ENCODE results near the gene GAB4.

GAB4 gene, protein sequence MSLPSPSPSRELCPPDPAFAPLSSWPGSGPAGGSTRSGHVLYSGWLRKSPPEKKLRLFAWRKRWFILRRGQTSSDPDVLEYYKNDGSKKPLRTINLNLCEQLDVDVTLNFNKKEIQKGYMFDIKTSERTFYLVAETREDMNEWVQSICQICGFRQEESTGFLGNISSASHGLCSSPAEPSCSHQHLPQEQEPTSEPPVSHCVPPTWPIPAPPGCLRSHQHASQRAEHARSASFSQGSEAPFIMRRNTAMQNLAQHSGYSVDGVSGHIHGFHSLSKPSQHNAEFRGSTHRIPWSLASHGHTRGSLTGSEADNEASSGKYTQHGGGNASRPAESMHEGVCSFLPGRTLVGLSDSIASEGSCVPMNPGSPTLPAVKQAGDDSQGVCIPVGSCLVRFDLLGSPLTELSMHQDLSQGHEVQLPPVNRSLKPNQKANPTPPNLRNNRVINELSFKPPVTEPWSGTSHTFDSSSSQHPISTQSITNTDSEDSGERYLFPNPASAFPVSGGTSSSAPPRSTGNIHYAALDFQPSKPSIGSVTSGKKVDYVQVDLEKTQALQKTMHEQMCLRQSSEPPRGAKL

DNA sequence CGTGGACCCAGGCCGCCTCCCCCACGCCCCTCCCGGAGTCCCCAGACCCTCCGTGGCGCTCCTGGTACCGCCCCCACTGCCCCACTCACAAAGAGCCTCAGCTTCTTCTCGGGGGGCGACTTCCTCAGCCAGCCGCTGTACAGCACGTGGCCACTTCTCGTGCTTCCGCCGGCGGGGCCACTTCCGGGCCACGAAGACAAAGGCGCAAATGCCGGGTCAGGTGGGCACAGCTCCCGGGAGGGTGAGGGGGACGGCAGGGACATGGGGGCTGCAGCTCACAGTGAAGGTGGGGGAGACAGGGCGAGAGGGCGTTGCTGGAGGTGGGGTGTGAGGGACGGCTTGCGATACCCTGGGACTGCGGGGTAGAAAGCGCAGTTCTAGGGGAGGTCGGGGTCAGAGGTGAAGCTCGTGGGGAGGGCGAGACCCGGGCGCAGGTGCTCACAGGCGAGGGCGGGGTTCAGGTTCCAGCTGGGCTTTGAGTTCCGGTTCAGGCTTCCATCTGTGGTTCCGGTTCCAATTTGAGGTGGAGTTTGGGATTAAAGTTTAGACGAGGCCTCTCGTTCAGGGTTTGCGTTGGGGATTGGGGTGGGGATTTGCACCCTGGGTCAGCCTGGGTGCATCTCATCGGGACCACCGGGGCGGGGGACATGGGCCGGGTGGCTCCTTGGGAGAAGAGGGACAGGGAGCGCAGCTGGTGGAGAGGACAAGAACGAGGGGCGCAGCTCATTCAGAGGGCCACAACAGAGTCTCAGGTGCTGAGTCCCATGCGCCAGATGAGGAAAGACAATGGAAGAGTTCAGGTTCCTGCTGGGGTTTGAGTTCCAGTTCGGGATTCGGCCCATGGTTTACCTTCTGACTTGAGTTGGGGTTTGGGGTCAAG is at the start of gene GAB4:
Gene GAB4, minus strand, starts transcription at position 371 of the 880 bp plus-strand sequence. Its CDS starts 108 bp downstream, at position 263.
- H3K4me3 ChIP-seq (ENCODE audit: low read depth, low read length), result no peak within 1 kb of the TSS
- DNase-seq (ENCODE audit: low read depth), result no peak
- TF ChIP-seq, protein P1, sequence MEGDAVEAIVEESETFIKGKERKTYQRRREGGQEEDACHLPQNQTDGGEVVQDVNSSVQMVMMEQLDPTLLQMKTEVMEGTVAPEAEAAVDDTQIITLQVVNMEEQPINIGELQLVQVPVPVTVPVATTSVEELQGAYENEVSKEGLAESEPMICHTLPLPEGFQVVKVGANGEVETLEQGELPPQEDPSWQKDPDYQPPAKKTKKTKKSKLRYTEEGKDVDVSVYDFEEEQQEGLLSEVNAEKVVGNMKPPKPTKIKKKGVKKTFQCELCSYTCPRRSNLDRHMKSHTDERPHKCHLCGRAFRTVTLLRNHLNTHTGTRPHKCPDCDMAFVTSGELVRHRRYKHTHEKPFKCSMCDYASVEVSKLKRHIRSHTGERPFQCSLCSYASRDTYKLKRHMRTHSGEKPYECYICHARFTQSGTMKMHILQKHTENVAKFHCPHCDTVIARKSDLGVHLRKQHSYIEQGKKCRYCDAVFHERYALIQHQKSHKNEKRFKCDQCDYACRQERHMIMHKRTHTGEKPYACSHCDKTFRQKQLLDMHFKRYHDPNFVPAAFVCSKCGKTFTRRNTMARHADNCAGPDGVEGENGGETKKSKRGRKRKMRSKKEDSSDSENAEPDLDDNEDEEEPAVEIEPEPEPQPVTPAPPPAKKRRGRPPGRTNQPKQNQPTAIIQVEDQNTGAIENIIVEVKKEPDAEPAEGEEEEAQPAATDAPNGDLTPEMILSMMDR (IDR thresholded peaks at IDR 0.05; ENCODE audit: insufficient read depth, low read depth, low read length, missing control alignments), result no peak

DNA sequence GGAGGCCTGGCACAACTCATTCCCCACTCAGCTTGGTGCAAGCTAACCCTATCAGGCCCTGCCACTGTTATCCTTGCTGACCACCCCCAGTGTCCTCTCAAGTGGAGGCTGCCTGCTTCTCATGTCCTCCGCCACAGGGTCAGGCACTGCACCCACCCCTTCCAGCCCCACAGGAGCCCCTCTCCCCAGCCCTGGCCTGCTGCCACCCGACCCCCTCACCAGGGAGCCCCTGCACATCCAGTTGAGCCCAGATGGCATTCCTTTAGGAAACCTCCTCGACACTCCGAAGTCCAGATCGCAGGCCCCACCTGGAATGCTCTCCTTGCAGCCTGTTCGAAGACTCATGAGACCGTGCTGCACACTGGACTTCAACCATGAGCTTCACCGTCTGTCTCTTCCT is 48.8 kb upstream of the GAB4 start:
- TF ChIP-seq, protein P1 (IDR thresholded peaks at IDR 0.05; ENCODE audit: insufficient read depth, low read depth, low read length, missing control alignments), result no peak
- no peak overlapping the region for H3K4me3 ChIP-seq (ENCODE audit: low read depth, low read length)
- no peak for DNase-seq (ENCODE audit: low read depth)

DNA sequence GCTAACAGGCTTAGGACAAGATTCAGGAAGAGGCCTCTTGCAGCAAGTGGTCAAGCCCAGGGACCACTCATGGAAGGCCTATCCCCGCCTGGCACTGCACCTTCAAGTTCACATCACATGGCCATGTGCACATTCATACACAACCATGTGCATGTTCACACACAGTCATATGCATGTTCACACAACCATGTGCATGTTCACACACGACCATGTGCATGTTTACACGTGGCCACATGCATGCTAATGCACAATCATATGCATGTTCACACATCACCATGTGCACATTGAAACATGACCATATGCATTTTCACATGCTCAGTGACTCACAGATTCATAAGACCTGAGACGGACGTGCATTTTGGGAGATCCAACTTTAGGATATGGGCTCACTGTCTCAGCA is 48.0 kb upstream of the GAB4 start:
- TF ChIP-seq, protein P1 (IDR thresholded peaks at IDR 0.05; ENCODE audit: insufficient read depth, low read depth, low read length, missing control alignments), result no peak
- no peak overlapping the region for H3K4me3 ChIP-seq (ENCODE audit: low read depth, low read length)

DNA sequence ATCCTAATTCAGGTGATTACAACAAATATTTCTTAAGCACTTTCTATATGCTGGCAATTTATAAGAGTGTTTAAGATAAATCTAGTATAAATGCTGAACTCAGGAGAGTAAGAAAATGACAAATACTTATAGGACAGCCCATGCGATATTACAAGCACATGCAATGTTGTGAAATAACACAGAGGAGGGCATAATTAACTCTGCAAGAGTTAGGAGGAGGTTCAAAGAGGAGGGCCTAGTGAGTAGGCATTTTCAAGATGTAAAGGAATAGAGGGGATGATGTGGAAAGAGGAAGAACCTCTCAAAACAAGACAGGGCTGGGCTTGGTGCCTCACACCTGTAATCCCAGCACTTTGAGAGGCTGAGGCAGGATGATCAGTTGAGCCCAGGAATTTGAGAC is 39.6 kb upstream of the GAB4 start:
- DNase-seq (ENCODE audit: low read depth), result no peak
- TF ChIP-seq, protein P1 (IDR thresholded peaks at IDR 0.05; ENCODE audit: insufficient read depth, low read depth, low read length, missing control alignments), result no peak
- H3K4me3 ChIP-seq (ENCODE audit: low read depth, low read length), result no peak overlapping the region

More for the DNA sequence above, 48.0 kb upstream of the GAB4 start:
- no peak for DNase-seq (ENCODE audit: low read depth)

DNA sequence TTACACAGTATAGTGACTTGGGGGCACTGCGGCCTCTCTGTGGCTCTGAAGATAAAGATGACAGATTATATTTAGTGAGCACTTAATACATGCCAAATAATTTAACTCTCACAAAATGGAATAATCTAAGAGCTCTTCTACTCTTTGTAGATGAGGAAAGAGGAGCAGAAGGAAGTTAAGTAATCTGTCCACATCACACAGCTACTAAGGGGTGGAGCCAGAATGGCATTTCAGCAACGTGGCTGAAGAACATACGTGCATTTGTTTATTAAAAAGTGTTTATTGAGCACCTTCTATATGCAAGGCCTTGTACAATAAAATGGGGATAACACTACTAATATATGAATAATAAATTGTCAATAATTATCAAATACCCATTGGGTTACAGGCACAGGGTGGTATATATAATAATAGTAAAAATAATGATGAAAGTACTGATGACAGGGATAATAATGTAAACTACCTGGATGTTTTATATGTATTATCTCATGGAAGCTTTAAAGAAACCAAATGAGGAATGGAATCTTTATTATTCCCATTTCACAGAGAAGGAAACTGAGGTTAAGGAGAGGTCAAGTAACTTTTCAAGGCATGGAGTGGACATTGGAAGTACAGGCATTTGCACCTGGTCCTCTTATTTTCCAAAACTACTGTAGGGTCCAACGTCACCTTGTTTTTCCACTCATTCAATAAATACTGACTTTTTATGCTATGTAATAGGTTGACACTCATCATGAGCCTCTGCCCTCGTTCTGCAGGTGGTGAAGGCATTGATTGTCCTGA is 38.7 kb upstream of the GAB4 start:
- H3K4me3 ChIP-seq (ENCODE audit: low read depth, low read length), result no peak overlapping the region
- TF ChIP-seq, protein P1 (IDR thresholded peaks at IDR 0.05; ENCODE audit: insufficient read depth, low read depth, low read length, missing control alignments), result no peak
- no peak for DNase-seq (ENCODE audit: low read depth)

DNA sequence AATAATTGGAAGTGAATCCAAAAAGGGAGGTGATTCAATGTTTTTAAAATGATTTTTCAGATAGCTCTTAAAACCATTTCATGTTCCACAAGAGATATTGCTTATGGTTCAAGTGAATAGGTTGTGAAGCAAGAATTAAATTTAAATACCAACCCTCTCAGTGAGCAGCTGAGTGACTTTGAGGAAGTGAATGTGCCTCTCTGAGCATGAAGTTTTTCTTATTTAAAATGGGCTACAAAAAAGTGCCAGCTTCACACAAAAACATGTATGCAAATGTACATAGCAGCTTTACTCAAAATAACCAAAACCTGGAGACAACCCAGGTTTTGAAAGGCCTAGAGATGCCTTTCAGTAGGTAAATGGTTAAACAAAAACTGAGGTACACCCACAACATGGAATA is 35.5 kb upstream of the GAB4 start:
- H3K4me3 ChIP-seq (ENCODE audit: low read depth, low read length), result no peak overlapping the region
- DNase-seq (ENCODE audit: low read depth), result no peak
- TF ChIP-seq, protein P1 (IDR thresholded peaks at IDR 0.05; ENCODE audit: insufficient read depth, low read depth, low read length, missing control alignments), result no peak

DNA sequence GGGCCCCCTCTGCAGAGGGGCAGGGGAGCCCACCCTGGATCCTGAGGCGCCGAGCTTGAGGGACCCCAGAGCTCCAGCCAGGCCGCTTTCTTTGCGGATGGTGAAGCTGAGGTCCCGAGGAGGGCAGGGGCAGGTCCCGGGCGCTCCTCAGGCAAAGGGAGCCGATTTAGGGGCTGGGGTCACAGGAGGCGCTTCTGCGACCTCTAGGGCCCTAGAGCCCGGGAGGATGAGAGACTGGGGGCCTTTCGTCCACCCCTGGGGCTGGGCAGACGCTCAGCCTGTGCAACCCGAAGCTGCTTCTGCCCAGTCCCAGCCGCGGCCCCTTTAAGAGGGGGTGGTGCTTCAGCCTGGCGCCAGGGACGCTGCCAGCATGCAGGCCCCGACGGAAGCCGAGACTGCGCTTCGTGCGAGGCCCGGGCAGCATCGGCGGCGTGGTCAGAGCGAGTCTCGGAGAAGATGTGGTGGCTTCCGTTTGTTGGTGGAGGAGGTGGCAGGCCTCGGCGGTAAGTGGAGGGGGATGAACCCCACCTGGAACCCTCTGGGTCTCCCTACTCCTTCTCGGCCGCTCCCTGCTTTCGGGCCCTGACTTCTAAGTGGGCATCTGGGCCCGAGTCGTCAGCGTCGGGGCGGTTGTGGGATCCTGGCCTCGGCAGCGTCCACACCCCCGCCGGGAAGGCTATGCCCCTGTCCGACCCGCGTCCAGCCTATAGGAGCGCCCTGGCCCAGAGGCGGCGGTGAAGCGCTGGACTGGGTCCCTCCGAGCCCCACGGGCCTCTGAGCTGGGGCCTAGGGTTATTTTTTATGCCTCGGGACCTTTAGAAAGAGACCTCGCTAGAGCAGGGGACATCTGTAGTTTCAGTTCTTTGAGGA is 29.1 kb upstream of the GAB4 start:
- peak; percentile 47 for DNase-seq (ENCODE audit: low read depth)
- peak overlapping the region; percentile 61 for H3K4me3 ChIP-seq (ENCODE audit: low read depth, low read length)

DNA sequence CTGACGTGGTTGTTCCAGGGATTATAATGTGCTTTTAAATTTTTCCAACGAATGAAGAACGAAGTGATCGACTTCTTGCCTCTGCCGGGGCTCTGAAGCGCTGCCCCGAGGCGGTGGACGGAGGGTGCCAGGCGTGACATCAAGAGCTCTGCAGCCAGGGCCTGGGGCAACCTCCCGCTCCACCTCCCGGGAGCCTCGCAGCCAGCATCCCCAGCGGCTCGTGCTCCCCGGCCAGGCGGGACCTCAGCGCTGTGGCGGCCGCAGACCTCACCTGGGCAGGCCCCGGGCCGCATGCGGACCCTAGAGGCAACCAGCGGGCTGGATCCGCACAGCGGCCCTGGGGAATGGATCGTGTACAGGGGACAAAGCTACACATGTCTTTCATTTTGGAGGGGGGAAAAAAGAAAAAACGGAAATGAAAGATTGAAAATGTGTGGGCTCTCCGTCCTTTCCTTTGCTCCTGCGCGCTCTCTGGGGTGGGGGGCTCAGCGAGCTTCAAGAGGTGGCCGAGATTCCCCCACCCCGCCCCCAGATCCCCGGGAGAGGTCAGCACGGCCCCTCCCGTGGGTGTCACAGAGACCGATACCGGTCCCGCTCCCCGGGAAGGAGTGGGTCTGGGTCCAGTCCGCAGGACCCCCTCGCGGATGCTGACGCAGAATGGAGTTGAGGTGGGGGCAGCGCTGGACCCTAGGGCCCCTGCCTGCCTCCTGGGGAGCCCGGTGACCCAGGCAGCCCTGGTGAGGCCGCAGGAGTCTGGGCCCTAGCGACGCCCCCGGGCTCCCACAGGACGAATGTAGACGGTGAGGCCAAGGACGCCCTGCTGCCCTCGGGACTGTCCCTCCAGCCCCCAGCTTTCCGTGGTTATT is 28.2 kb upstream of the GAB4 start:
- H3K4me3 ChIP-seq (ENCODE audit: low read depth, low read length), result peak overlapping the region; percentile 61
- peak; percentile 35 for DNase-seq (ENCODE audit: low read depth)

Measured in GM12865 (cell line).